Astrocyte of the cerebellum (primary cell): ENCODE results near the gene TMEM117.

Experiments used
- DNase-seq: peaks from one replicate; pipeline ENCODE4 v3.0.0-alpha.2; 2011; ENCODE audit warnings: low read depth
- H3K4me3 ChIP-seq: 2 replicates; pipeline ENCODE4 v1.5.1; 2011; ENCODE audit warnings: mild to moderate bottlenecking, low read depth, low read length, moderate library complexity
- in situ Hi-C: cut with HindIII; loops from 2 replicates; pipeline ENCODE4 v1.10.0; 2017; ENCODE audit warnings: low sequenced_read_pairs
- TF ChIP-seq, protein P1 (sequence below): IDR thresholded peaks from 2 replicates; pipeline ENCODE4 v1.5.1; 2012; ENCODE audit warnings: low read length, low read depth, moderate library complexity, mild to moderate bottlenecking; ENCODE audit errors: missing control alignments

TMEM117 gene

DNA sequence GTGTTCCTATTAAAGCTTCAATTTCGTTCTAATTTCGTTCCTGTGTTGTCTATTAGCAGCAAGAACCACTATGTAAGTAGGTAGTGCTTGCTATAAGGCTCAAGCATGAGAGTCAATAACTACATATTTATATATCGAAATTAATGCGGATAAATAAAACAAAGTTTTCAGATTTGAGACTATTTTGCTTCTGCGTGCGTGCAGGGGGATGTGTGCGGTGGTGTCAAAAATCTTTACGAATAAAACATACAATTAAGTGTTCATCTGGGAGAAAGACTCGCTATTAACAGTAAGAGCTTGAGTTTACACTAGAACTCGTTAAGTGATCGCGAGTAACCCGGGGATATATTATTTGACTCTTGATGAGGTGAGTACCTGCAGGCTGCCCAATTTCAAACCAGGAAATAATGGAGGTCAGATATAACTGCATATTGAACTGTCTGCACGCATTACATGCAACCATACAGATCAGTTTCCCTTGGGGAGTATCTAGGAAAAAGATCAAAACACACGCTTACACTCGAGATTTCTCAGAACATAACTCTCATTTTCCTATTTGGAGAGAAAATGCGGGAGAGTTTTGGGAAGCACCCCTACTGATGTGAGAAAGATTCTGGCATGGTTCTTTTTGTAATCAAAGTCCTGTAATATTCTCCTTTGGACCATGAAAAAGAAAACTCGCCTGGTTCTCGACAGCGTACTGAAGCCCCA, 30.6 kb upstream of the TMEM117 start:
- peak overlapping the region; percentile 69 for H3K4me3 ChIP-seq
- TF ChIP-seq, protein P1, sequence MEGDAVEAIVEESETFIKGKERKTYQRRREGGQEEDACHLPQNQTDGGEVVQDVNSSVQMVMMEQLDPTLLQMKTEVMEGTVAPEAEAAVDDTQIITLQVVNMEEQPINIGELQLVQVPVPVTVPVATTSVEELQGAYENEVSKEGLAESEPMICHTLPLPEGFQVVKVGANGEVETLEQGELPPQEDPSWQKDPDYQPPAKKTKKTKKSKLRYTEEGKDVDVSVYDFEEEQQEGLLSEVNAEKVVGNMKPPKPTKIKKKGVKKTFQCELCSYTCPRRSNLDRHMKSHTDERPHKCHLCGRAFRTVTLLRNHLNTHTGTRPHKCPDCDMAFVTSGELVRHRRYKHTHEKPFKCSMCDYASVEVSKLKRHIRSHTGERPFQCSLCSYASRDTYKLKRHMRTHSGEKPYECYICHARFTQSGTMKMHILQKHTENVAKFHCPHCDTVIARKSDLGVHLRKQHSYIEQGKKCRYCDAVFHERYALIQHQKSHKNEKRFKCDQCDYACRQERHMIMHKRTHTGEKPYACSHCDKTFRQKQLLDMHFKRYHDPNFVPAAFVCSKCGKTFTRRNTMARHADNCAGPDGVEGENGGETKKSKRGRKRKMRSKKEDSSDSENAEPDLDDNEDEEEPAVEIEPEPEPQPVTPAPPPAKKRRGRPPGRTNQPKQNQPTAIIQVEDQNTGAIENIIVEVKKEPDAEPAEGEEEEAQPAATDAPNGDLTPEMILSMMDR: no peak
- no peak for DNase-seq
- in situ Hi-C loops: no loop called here

DNA sequence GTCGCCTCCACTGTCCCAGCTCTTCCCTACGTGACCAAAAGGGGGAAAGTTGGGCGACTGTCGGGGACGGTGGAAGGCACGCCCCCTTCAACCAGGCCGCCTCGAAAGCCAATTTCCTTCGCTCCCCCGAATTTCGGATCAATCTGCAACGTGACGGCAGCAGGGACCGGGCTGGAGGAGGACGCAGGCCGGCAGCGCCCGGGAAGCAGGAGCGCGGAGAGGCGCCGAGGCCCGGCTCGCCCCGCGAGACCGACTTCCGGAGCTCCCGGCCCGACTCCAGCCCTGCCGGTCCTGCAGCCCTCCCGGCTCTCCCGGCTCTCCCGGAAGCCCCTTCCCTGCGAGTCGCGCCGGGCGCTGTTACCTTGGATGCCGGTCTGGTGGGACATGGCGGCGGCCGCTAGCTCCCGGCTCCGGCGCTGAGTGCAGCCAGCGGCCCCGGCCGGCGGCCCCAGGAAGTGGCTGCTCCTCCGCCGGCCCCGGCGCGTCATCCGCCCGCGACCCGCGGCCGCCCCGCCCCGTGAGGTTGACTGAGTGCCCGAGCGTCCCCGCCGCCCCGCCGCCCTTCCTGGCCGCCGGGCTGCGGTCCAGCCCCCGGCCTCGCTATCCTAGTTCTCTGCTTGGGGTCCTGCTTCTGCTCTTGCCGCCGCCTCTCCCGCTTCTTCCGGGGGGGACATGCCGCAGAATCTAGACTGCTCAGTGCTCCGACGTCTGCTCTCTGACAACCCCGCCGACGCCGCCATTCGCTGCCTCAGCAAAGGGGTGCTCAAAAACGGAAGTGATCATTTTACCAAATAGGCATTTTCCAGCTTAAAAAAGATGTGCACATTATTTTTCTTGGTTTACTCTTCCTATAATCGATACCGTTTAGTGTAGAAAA, 29.8 kb upstream of the TMEM117 start, which contains the start of gene TWF1:
TSS of gene TWF1 (minus strand) at position 458 of the 877 bp plus-strand sequence. CDS start at position 386, 72 bp downstream.
- H3K4me3 ChIP-seq: peak within 1 kb of the TSS; percentile 69
- TF ChIP-seq, protein P1: peak; percentile 40
- peak; percentile 29 for DNase-seq
- in situ Hi-C loops: no loop called here

DNA sequence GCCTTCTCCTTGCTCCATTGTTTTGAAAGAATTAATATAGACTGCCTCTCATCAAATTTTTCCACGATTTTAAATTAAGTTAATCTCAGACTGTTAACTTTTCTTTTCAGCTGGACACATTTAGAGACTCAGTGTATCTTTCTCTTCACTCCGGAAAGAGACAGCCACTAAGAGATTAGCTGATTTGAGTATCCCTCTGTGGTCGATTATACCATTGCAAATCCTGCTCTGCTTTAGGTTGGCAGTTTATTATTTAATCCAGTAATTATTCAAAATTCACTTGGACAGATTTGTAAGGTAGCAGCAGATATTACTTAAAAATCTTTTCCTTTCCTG, 29.2 kb upstream of the TMEM117 start:
- in situ Hi-C loops: no loop called here
- TF ChIP-seq, protein P1: no peak
- H3K4me3 ChIP-seq: peak overlapping the region; percentile 69
- no peak for DNase-seq

DNA sequence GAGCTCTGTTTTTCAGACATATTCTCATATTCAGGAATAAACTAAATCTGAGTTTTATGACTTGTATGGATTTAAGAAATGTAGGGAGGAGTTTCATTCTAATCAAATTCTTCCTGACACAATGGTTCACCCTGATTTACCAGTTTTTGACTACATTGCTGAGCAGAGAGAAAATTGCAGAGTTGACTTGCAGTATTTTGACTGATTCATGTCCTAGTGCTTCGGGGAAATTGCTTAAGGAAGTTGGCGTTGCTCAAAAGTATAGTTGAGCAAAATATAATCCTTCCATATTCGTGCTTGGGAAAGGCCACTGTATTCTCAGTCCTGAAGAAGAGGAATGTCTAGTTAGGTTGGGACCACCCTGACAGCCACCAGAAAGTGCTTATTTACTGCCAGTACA, 28.5 kb upstream of the TMEM117 start:
- TF ChIP-seq, protein P1: no peak
- DNase-seq: no peak
- in situ Hi-C loops: no loop called here
- H3K4me3 ChIP-seq: no peak overlapping the region

DNA sequence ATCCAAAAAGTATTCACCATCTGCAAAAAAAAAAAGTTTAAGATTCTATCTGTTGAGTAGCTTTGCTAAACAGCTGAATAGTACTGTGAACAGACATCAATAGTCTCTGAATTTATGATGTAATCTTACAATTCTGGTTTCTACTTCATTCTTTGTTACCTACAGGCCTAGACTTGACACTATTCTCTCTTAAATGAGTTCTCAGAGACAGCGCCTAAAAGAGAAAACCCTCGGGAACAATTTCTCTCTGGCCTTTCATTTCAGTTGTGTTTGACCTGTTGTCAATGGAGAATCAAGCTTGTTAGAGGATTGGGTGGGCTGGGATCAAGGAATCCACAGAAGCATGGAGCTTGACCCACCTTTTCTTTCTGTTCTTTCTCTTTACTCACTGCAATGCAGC, 23.8 kb upstream of the TMEM117 start:
- no peak for DNase-seq
- in situ Hi-C loops: no loop called here
- no peak overlapping the region for H3K4me3 ChIP-seq
- TF ChIP-seq, protein P1: no peak

DNA sequence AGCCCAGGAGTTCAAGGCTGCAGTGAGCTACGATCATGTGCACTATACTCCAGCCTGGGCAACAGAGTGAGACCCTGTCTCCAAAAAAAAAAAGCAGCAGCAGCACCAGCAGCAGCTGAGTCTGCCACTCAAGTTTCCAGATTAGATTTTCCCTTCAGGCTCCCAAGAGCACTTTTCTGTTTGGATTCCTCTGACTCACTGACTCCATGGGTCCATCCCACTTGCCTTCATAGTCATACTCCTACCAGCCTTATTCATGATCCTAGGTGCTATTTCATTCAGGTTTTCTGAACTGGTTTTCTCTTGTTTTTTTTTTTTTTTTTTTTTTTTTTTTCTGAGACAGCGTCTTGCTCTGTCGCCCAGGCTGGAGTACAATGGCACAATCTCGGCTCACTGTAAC, 23.0 kb upstream of the TMEM117 start:
- in situ Hi-C loops: no loop called here
- TF ChIP-seq, protein P1: no peak
- no peak for DNase-seq
- H3K4me3 ChIP-seq: no peak overlapping the region
